Activated CD4-positive, alpha-beta T cell treated with anti-CD3 and anti-CD28 coated beads, Interleukin-2, amount 10 ng/mL, durations not matched to agents 24 days and 14 days (primary cell): Measurements from ENCODE around the gene ZNF469. TPM values are rescaled to one million over a fixed set of nuclear protein-coding genes. Genes with fewer than 3 reads are reported as not detected.
"Not testable (repeated sequence)": the region's sequence is repeated elsewhere in the genome, so short reads cannot be mapped to it uniquely, and the experiment has no call there.

ENCODE experiments used
- DNase-seq: peaks from one replicate; pipeline ENCODE4 v3.0.0; 2022
- H3K27ac Mint-ChIP-seq: one replicate; pipeline ENCODE4 v1.8.0; 2022; ENCODE audit warnings: mild to moderate bottlenecking, mixed read lengths
- H3K27me3 Mint-ChIP-seq: one replicate; pipeline ENCODE4 v1.8.0; 2022; ENCODE audit warnings: mixed read lengths
- H3K36me3 Mint-ChIP-seq: one replicate; pipeline ENCODE4 v1.8.0; 2022; ENCODE audit warnings: low read depth, mild to moderate bottlenecking, mixed read lengths
- H3K4me1 Mint-ChIP-seq: one replicate; pipeline ENCODE4 v1.8.0; 2021; ENCODE audit warnings: mixed read lengths
- H3K4me3 Mint-ChIP-seq: one replicate; pipeline ENCODE4 v1.8.0; 2022; ENCODE audit warnings: mild to moderate bottlenecking, moderate library complexity, mixed read lengths
- H3K9me3 Mint-ChIP-seq: one replicate; pipeline ENCODE4 v1.8.0; 2021; ENCODE audit warnings: mixed read lengths
- intact Hi-C: fragments of 100-400 bp; cut with micrococcal nuclease; formaldehyde crosslinking; loops from one replicate; pipeline ENCODE4 v1.15.1; 2023
- total RNA-seq: library from RNA; stranded (reverse); gene quantifications from 2 replicates; pipeline ENCODE4 v1.2.3, GENCODE V29; 2022

ZNF469 gene
- total RNA-seq, 1 donor from 2014 or later = 0.63 TPM

DNA sequence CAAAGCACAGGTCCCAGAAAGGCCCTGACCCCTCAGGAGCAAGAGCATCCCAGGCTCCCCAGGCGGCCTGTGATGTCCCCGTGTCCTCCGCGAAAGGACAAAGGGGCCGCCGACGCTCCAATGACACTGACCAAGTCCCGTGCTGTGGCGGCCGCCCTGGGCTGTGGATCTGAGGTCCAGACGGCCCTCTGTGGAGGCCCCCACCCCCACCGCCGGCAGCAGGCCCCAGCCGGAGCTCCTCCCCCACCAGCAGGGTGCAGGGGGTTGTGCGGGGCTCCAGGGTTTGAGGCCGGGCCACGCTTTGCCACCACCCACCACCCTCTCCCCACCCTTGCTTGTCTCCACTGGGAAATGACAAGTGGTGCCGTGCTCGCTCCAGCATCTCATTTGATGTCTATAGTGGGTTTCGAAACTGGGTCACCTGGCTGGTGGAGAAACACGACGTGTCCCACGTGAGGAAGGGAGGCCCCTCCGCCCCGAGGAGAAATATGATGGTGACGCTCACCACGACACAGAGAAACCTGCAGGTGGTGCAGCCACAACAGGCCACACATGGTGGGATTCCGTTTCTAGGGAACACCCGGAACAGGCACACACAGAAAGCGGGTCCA, 31.2 kb upstream of the ZNF469 start:
- Mint-ChIP-seq H3K9me3 (peaks cover 5% of the 10 kb centered on the region), H3K27ac (no peak overlapping the region), H3K4me3 (no peak overlapping the region), H3K36me3 (no peaks in the 10 kb centered on the region), H3K4me1 (peaks cover 2% of the 10 kb centered on the region), H3K27me3 (no peaks in the 10 kb centered on the region)
- intact Hi-C loops = no loop called here
- DNase-seq = no peak

DNA sequence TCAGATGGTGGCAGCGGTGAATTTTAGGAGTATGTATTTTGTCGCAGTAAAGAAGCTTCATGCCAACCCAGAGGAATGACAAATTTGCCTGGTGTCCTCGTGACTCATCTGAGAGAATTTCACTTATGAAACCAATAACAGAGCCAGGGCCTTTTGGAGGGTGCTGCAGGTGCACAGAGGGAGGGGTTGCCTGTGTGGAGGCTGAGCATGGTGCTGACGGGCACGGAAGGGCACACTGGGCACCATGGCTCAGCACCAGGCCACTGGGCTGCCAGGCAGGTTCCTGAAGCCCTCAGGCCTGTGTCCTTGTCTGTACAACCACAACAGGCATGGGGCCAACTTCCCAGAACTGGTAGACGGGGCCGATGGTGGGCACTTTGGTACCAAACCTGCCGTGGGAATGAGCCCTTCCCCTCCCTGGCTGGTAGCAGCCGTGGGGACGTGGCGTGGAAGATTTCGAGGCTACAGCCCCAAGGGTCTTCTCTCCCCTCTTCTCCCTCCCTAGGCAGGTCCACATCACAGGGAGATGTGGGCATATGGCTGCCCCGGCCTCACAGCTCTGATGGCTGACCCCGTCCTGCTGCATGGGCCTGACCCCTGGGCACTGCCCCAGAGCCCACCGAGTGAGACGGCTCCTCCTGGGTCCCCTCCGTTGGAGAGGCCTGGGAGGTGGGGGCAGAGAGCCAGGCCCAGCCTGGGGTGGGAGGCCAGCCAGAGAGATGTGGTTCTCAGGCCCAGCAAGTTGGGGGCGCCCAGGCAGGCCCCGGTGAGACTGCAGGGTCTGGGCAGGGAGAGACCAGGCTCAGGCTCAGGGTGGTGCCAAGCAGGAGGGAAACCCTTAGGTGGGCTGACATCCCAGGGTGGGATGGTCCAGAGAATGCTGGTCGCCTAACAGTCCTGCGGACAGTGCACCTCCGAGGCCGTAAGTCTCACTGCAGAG, 30.2 kb upstream of the ZNF469 start:
- H3K27me3 Mint-ChIP-seq = no peaks in the 10 kb centered on the region
- DNase-seq = no peak
- H3K4me3 Mint-ChIP-seq = no peak overlapping the region
- H3K36me3 Mint-ChIP-seq = no peaks in the 10 kb centered on the region
- H3K4me1 Mint-ChIP-seq = peaks cover 2% of the 10 kb centered on the region
- peaks cover 5% of the 10 kb centered on the region for H3K9me3 Mint-ChIP-seq
- intact Hi-C loops = no loop called here
- no peak overlapping the region for H3K27ac Mint-ChIP-seq

DNA sequence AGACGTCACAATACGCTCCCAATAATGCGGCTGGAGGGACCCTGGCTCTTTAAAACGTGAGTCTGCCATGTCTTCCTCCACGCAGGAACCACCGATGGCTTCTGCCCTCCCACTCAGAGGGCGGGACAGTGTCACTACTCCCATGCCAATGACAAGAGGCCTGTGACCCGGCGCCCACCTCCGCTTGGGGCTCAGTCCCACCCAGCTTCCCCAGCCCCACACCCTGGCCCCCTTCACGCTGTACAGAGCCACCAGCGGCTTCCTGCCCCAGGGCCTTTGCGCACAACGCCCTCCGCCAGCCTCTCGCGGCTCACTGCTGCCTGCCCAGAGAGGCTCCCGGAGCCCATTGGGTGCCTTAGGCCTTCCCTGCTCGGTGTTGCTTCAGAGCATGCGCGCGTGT, 29.5 kb upstream of the ZNF469 start:
- no peak for DNase-seq
- Mint-ChIP-seq H3K36me3 (no peaks in the 10 kb centered on the region), H3K27me3 (no peaks in the 10 kb centered on the region), H3K9me3 (peaks cover 5% of the 10 kb centered on the region), H3K4me3 (no peak overlapping the region), H3K4me1 (peaks cover under 1% of the 10 kb centered on the region), H3K27ac (no peak overlapping the region)
- intact Hi-C loops = no loop called here

DNA sequence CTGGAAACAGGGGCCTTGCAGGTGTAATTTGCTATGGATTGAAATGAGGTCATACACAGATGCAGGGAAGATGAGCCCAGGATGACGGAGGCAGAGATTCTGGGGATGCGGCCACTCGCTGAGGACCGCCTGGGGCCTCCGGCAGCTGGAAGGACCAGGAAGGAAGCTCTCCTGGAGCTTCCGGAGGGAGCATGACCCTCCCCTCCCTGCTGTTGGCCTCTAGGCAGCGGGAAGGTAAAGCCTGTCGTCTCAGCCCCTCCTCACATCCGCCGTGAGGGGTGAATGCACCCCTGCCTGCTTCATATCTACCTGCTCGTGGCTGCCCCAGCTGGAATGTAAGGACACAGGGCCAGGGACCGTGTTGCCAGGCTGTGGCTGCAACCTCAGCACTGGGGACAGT, 29.1 kb upstream of the ZNF469 start:
- no peak overlapping the region for H3K27ac Mint-ChIP-seq
- peaks cover 5% of the 10 kb centered on the region for H3K9me3 Mint-ChIP-seq
- no peaks in the 10 kb centered on the region for H3K36me3 Mint-ChIP-seq

DNA sequence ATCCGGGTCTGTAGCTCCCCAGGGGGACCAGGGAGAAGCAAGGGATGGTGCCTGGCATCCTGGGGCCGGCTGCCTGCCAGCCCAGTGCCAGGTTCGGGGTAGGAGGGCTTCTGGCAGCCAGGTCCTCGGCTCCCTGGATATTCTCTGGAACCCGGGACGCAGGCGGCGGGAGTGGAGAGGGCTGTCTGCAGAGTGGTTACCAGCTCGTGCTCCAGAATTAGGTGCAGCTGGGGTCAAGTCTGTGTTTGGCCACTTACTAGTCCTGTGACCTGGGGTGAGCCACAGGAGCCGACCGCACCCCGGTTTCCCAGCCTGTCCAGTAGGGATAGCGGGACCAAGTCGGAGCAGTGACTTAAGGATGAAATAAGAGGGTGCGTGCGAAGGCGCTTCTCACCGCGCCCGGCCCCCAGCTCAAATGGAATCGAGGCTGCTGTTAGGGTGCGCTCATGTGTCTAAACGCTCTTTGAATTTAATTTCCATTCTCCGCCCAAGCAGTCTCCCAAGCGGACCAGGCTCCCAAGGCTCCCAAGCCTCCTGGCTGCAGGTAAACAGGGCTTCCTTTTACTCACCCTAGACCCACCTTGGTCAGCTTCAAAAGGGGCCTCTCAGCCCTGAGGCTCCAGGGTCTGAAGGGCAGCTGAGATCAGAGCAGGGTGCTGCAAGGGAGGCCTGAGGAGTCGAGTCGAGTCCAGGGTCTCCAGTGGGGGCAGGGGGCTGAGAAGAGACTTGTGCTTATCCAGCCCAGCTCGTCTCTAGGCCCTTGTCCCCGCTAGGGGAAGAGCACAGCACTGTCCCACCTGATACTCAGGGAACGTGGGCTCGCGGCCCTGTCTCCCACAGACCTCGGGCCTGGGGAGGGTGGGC, 28.3 kb upstream of the ZNF469 start:
- Mint-ChIP-seq H3K4me1 (no peaks in the 10 kb centered on the region), H3K4me3 (no peak overlapping the region), H3K27me3 (no peaks in the 10 kb centered on the region), H3K9me3 (peaks cover 2% of the 10 kb centered on the region), H3K36me3 (no peaks in the 10 kb centered on the region), H3K27ac (no peak overlapping the region)
- no peak for DNase-seq
- intact Hi-C loops = no loop called here

More for the DNA sequence above, 29.1 kb upstream of the ZNF469 start:
- intact Hi-C loops = no loop called here
- no peaks in the 10 kb centered on the region for H3K4me1 Mint-ChIP-seq
- H3K27me3 Mint-ChIP-seq = no peaks in the 10 kb centered on the region
- DNase-seq = no peak
- H3K4me3 Mint-ChIP-seq = no peak overlapping the region

DNA sequence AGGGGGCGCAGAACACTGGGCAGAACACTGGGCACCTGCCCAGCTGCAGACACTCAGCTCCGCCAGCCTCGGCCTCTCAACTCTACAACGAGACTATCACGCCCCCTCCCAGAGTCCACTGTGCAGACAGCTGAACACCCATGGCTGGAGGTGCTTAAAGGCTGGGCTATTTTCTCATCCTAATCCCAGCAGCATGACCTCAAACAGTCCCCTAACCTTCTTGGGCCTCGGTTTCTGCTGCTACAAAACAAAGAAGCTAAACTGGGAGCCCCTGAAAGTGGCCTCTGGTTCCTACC, 27.7 kb upstream of the ZNF469 start:
- Mint-ChIP-seq H3K27me3 (no peaks in the 10 kb centered on the region), H3K4me1 (no peaks in the 10 kb centered on the region), H3K27ac (no peak overlapping the region), H3K36me3 (no peaks in the 10 kb centered on the region), H3K4me3 (no peak overlapping the region), H3K9me3 (no peaks in the 10 kb centered on the region)
- no peak for DNase-seq
- intact Hi-C loops = no loop called here

DNA sequence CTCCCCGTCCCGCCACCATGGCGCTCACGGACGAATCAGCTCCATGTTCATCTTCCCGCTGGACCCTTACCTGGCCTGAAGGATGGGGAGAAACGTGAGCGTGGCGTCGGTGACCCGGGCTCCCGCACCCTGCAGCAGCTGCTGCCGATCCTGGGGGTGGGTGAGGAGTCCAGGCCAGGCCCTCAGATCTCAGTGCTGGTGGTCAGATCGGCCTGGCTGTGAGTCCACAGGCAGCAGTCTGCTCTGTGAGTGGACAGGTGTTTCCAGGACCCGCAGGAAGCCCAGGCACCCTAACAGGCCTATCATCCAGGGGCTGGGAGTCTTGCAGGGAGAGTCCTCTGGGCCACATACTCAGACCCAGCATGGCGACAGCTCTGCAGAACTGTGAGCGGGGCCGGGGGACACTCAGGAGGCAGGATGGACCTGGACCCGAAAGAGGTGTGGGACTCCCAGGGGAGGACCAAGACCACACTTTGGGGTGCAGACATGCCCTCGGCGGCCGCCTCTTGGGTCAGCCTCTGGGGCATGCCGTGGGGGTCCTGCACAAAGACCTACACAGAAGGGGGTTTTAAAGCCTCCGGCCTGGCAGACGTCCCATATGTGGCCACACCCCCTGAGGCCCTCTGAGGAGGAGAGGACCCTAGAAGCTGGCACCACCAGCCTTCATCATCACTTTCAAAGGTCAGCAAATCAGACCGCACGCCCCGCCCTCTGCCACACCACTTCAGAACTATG, 27.2 kb upstream of the ZNF469 start:
- no peaks in the 10 kb centered on the region for H3K36me3 Mint-ChIP-seq
- no peak overlapping the region for H3K27ac Mint-ChIP-seq
- no peaks in the 10 kb centered on the region for H3K27me3 Mint-ChIP-seq
- no peak for DNase-seq
- no peak overlapping the region for H3K4me3 Mint-ChIP-seq
- intact Hi-C loops = no loop called here
- H3K4me1 Mint-ChIP-seq = no peaks in the 10 kb centered on the region
- no peaks in the 10 kb centered on the region for H3K9me3 Mint-ChIP-seq

DNA sequence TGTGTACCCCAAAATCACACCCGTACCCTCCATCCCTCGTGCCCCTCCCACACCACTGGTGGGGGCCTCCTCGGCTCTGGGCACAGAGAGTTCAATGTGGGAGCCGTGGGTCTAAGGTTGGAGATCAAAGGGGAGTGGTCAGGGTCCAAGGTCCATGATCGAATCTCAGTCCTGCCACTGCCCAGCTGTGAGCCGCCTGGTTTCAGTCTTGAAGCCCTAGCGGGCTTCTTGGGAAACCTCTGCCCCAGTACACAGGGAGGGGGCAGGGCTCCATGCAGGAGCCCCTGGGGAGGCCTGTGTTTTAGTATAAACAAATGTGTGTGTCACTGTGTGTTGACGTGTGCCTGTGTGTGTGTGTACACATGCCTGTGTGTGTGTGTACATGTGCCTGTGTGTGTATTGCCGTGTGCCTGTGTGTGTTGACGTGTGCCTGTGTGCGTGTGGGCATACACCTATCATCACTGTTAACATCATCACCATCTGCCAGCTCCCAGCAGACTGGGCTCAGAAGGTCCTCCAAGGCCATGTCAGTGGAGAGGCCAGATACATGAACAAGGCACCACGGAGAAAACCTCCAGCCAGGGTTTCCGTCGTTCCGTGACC, 26.5 kb upstream of the ZNF469 start:
- H3K36me3 Mint-ChIP-seq = no peaks in the 10 kb centered on the region
- H3K27ac Mint-ChIP-seq = no peak overlapping the region
- intact Hi-C loops = no loop called here
- H3K4me3 Mint-ChIP-seq = no peak overlapping the region
- DNase-seq = no peak
- no peaks in the 10 kb centered on the region for H3K9me3 Mint-ChIP-seq
- no peaks in the 10 kb centered on the region for H3K27me3 Mint-ChIP-seq
- no peaks in the 10 kb centered on the region for H3K4me1 Mint-ChIP-seq

DNA sequence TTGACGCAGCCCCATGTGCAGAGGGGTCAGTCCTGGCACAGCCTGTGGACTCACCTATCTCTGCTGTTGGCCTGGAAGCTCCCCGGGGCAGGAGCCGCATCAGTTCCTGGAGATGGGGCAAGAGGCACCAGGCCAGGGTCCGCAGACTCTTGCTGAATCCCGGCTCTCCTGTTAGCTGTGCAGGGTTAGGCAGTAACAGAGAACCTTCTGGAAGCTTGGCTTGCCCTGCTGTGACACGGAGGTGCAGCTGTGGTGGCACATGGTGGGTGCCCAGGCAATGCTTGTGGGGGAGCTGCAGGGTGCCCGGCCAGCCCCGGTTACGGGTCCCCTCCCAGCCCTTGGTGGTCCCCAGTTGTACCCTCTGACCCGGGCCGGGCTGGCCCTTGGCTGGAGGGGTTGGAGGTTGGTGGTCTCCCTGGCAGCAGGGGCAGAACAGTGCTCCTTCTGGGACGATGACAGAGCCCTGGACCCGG, 26.0 kb upstream of the ZNF469 start:
- H3K9me3 Mint-ChIP-seq = no peaks in the 10 kb centered on the region
- H3K4me3 Mint-ChIP-seq = no peak overlapping the region
- intact Hi-C loops = no loop called here
- H3K27me3 Mint-ChIP-seq = no peaks in the 10 kb centered on the region
- H3K4me1 Mint-ChIP-seq = no peaks in the 10 kb centered on the region
- H3K36me3 Mint-ChIP-seq = no peaks in the 10 kb centered on the region
- no peak for DNase-seq
- no peak overlapping the region for H3K27ac Mint-ChIP-seq

DNA sequence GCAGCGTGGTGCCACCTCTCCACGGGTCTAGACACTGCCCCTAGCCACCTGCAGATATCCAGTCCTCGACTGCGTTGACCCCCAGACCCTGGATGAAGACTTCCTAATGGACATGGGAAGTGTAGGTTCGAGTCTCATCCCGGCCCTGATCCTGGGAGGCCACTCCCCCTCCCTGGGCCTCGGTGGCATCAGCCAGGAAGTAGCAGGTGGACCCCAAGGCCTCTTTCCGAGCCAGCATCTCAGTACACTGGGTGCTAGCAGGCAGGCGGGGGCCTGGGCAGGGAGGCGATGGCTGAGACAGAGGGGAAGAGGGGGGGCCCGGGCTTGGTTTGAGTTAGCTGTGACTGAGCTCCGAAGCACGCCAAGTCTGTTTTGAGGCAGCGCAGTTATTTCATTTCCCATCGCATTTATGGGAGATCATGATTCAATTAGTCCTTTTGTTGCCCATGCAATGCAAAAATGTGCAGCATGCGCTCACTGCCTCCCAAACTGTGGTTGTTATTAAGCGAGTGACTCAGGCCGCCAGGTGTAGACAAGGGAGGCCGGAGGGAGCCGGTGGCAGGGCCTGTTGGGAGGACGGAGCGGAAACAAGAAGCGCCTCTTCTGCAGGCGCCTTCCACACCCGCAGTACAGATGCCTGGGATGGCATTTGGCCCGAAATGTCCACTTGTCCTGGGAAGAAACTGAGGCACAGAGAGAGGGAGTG, 25.3 kb upstream of the ZNF469 start:
- intact Hi-C loops = no loop called here
- Mint-ChIP-seq H3K27ac (no peak overlapping the region), H3K4me3 (no peak overlapping the region), H3K9me3 (no peaks in the 10 kb centered on the region), H3K36me3 (no peaks in the 10 kb centered on the region), H3K4me1 (no peaks in the 10 kb centered on the region), H3K27me3 (peaks cover 1% of the 10 kb centered on the region)
- DNase-seq = no peak

DNA sequence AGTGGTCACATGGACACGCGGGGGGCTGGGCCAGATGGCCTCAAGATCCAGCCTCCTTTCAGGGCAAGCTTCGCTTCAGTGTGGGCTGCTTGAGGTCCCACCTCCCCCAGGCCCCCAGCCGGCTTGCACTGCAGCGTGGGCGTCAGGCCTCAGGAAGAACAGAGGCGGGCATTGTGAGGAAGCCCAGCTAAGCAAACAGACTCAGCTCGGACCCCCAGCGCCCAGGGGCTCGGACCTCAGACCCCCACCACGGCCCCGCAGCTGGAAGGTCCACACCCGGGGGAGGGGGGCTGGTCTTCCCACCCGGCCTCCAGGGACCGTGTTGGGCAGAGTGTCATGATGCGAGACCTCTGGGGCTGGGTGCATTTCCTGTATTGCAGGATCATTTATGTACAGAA, 24.7 kb upstream of the ZNF469 start:
- Mint-ChIP-seq H3K36me3 (no peaks in the 10 kb centered on the region), H3K9me3 (no peaks in the 10 kb centered on the region), H3K4me1 (no peaks in the 10 kb centered on the region), H3K4me3 (no peak overlapping the region), H3K27ac (no peak overlapping the region), H3K27me3 (peaks cover 5% of the 10 kb centered on the region)
- intact Hi-C loops = no loop called here
- DNase-seq = no peak

DNA sequence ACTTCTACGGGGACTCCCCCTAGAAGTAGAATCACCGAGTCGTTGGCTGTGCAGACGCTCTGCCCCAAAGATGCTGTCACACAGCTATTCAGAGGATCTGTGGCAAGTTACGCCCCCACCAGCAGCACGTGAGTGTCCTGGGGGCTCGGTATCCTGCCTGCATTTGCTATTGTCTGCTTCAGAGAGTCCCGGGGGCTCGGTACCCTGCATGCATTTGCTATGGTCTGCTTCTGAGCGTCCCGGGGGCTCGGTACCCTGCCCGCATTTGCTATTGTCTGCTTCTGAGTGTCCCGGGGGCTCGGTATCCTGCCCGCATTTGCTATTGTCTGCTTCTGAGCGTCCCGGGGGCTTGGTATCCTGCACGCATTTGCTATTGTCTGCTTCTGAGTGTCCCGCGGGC, 23.8 kb upstream of the ZNF469 start:
- intact Hi-C loops = no loop called here
- Mint-ChIP-seq H3K9me3 (no peaks in the 10 kb centered on the region), H3K36me3 (no peaks in the 10 kb centered on the region), H3K27me3 (peaks cover 9% of the 10 kb centered on the region), H3K4me1 (no peaks in the 10 kb centered on the region), H3K4me3 (no peak overlapping the region), H3K27ac (no peak overlapping the region)
- no peak for DNase-seq

DNA sequence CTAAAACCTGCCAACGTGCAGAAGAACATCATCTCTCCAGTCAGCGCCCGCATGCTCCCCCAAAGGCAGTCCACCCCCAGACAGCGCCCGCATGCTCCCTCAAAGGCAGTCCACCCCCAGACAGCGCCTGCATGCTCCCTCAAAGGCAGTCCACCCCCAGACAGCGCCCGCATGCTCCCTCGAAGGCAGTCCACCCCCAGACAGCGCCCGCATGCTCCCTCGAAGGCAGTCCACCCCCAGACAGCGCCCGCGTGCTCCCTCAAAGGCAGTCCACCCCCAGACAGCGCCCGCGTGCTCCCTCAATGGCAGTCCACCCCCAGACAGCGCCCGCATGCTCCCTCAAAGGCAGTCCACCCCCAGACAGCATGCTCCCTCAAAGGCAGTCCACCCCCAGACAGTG, 22.4 kb upstream of the ZNF469 start:
- H3K4me1 Mint-ChIP-seq, intact Hi-C loops, DNase-seq, H3K36me3 Mint-ChIP-seq, H3K9me3 Mint-ChIP-seq, H3K27ac Mint-ChIP-seq, H3K4me3 Mint-ChIP-seq, H3K27me3 Mint-ChIP-seq: not testable (repeated sequence)
